ENCODE results near the gene AP1B1. TPM values are rescaled to one million over a fixed set of nuclear protein-coding genes. Genes with fewer than 3 reads are reported as not detected.
A peak's percentile ranks its signal among the peaks of the same experiment; 100 is the strongest.

Gene AP1B1
- total RNA-seq, 4 donors from 2014 or later = 50.9 to 74.1 (median 55.8) TPM

GRCh38 chr22:29386708-29387107 is 1.7 kb downstream of the AP1B1 start:
- TF ChIP-seq, protein P1, sequence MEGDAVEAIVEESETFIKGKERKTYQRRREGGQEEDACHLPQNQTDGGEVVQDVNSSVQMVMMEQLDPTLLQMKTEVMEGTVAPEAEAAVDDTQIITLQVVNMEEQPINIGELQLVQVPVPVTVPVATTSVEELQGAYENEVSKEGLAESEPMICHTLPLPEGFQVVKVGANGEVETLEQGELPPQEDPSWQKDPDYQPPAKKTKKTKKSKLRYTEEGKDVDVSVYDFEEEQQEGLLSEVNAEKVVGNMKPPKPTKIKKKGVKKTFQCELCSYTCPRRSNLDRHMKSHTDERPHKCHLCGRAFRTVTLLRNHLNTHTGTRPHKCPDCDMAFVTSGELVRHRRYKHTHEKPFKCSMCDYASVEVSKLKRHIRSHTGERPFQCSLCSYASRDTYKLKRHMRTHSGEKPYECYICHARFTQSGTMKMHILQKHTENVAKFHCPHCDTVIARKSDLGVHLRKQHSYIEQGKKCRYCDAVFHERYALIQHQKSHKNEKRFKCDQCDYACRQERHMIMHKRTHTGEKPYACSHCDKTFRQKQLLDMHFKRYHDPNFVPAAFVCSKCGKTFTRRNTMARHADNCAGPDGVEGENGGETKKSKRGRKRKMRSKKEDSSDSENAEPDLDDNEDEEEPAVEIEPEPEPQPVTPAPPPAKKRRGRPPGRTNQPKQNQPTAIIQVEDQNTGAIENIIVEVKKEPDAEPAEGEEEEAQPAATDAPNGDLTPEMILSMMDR (IDR thresholded peaks at IDR 0.05) = no peak
- TF ChIP-seq EP300 (IDR thresholded peaks at IDR 0.05) = no peak
- no peak for TF ChIP-seq POLR2A (IDR thresholded peaks at IDR 0.05)
- no peak for TF ChIP-seq POLR2AphosphoS5 (IDR thresholded peaks at IDR 0.05)
- ATAC-seq = no peak
- no peaks in the 10 kb centered on the region for H3K27me3 ChIP-seq
- H3K4me3 ChIP-seq = no peak overlapping the region
- peaks cover 0 to 31% of the 10 kb centered on the region in 2 donors for H3K36me3 ChIP-seq
- 56 to 71% methylated on average over 6 to 7 of the region's 8 CpGs for WGBS, 2 donors (ENCODE audit: low coverage in 1 of 2)
- H3K4me1 ChIP-seq = peaks cover 0 to 45% (median 18%) of the 10 kb centered on the region in 3 donors
- H3K9me3 ChIP-seq = no peaks in the 10 kb centered on the region
- peak overlapping the region in 3 of 4 donors; percentile 14 to 23 (median 14) for H3K27ac ChIP-seq

- peaks cover 0 to 40% of the 10 kb centered on the region in 2 donors for H3K36me3 ChIP-seq
- peak overlapping the region in 1 of 4 donors; percentile 42 for H3K27ac ChIP-seq
- TF ChIP-seq POLR2A (IDR thresholded peaks at IDR 0.05) (no peak), POLR2AphosphoS5 (IDR thresholded peaks at IDR 0.05) (no peak), EP300 (IDR thresholded peaks at IDR 0.05) (no peak)
- TF ChIP-seq, protein P1 (IDR thresholded peaks at IDR 0.05) = no peak
- H3K4me1 ChIP-seq = peaks cover 0 to 45% (median 18%) of the 10 kb centered on the region in 3 donors
- H3K9me3 ChIP-seq = no peaks in the 10 kb centered on the region
- WGBS, 2 donors (ENCODE audit: low coverage in 1 of 2) = 32 to 44% methylated on average over 4 of the region's 4 CpGs
- H3K4me3 ChIP-seq = no peak overlapping the region
- ATAC-seq = peak; percentile 19
- H3K27me3 ChIP-seq = no peaks in the 10 kb centered on the region
Measured at GRCh38 chr22:29385748-29386147, 2.6 kb downstream of the AP1B1 start.

- H3K27ac ChIP-seq = no peak overlapping the region
- peaks cover 0 to 49% (median 18%) of the 10 kb centered on the region in 3 donors for H3K4me1 ChIP-seq
- 64 to 76% methylated on average over 3 of the region's 3 CpGs for WGBS, 2 donors (ENCODE audit: low coverage in 1 of 2)
Measured at GRCh38 chr22:29385151-29385704, 3.1 kb downstream of the AP1B1 start.

DNA sequence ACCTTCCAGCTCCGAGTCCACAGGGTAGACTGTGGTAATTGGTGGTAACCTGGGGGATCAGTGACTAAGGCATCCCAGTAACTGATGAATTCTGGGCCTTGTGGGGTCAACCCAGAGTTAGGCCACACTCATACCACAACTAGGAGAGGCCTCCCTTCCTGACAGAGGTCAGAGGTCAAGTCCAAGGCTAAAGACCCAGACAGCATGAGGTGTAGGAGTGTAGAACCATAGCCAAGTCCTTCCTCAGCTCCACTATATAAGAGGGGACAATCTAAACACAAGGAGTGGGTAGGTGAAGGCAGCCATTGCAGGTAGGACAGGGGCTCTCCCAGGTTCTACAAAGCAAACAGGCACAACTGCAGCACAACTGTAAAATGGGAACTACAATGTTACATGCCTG is 4.6 kb downstream of the AP1B1 start:
- Histone ChIP-seq H3K9me3 (no peaks in the 10 kb centered on the region), H3K36me3 (peaks cover 0 to 42% of the 10 kb centered on the region in 2 donors), H3K27ac (no peak overlapping the region), H3K27me3 (no peaks in the 10 kb centered on the region), H3K4me3 (no peak overlapping the region), H3K4me1 (peaks cover 0 to 46% (median 12%) of the 10 kb centered on the region in 3 donors)
- ATAC-seq = no peak
- TF ChIP-seq POLR2A (IDR thresholded peaks at IDR 0.05) = no peak
- 60 to 86% methylated on average over 1 of the region's 1 CpG for WGBS, 2 donors (ENCODE audit: low coverage in 1 of 2)

More at GRCh38 chr22:29385151-29385704, 3.1 kb downstream of the AP1B1 start:
- no peak for ATAC-seq
- Histone ChIP-seq H3K9me3 (no peaks in the 10 kb centered on the region), H3K36me3 (peaks cover 0 to 42% of the 10 kb centered on the region in 2 donors), H3K4me3 (no peak overlapping the region), H3K27me3 (no peaks in the 10 kb centered on the region)
- TF ChIP-seq POLR2A (IDR thresholded peaks at IDR 0.05) (no peak), EP300 (IDR thresholded peaks at IDR 0.05) (no peak), POLR2AphosphoS5 (IDR thresholded peaks at IDR 0.05) (no peak)
- TF ChIP-seq, protein P1 (IDR thresholded peaks at IDR 0.05) = no peak

- H3K4me3 ChIP-seq = no peak overlapping the region
- no peak for ATAC-seq
- peaks cover 0 to 45% (median 10%) of the 10 kb centered on the region in 3 donors for H3K4me1 ChIP-seq
- TF ChIP-seq EP300 (IDR thresholded peaks at IDR 0.05) (no peak), POLR2A (IDR thresholded peaks at IDR 0.05) (no peak), POLR2AphosphoS5 (IDR thresholded peaks at IDR 0.05) (no peak)
- TF ChIP-seq, protein P1 (IDR thresholded peaks at IDR 0.05) = no peak
- H3K9me3 ChIP-seq = no peaks in the 10 kb centered on the region
- H3K27ac ChIP-seq = no peak overlapping the region
- WGBS, 2 donors (ENCODE audit: low coverage in 1 of 2) = 70 to 74% methylated on average over 3 of the region's 6 CpGs
- H3K27me3 ChIP-seq = no peaks in the 10 kb centered on the region
- H3K36me3 ChIP-seq = peaks cover 0 to 47% of the 10 kb centered on the region in 2 donors
Measured at GRCh38 chr22:29382580-29383302, 5.6 kb downstream of the AP1B1 start.
